H1 (cell line): ENCODE measurements around the gene BMF. TPM values are rescaled to one million over a fixed set of nuclear protein-coding genes. Genes with fewer than 3 reads are reported as not detected.

Source experiments
- CTCF ChIA-PET: fragments of 300-600 bp; sonication (Branson Sonifier 250); formaldehyde crosslinking; loops from one replicate; lab custom pipeline; 2021; ENCODE audit not compliant: partially characterized antibody; lab: Charles Lee
- POLR2A ChIA-PET: fragments of 300-600 bp; sonication (Branson Sonifier 250); formaldehyde crosslinking; loops from one replicate; lab custom pipeline; 2021; ENCODE audit warnings: inconsistent platforms; ENCODE audit not compliant: partially characterized antibody; lab: Charles Lee
- DNase-seq, 2 experiments: peaks; one replicate each; pipeline versions ENCODE4 v3.0.0 to v3.0.0-alpha.2; 2010 to 2022; ENCODE audit warnings: low spot score in 2 of 2, low read depth in 1 of 2, mixed read lengths in 1 of 2
- FAIRE-seq: peaks from 2 replicates; lab custom pipeline; 2011; peaks lifted over from hg19 to GRCh38; lab: Jason Lieb, UNC
- H2AFZ ChIP-seq: 2 replicates; pipeline ENCODE4 v1.8.1; 2012; ENCODE audit warnings: low read length, inconsistent platforms
- H2AK5ac ChIP-seq: 2 replicates; pipeline ENCODE4 v1.6.1; 2013; ENCODE audit warnings: low read depth, low read length
- H2BK120ac ChIP-seq: replicated peaks from 2 replicates; pipeline ENCODE3; 2013; ENCODE audit warnings: low read depth, low read length, inconsistent platforms
- H2BK12ac ChIP-seq: 2 replicates; pipeline ENCODE4 v1.6.1; 2013; ENCODE audit warnings: low read depth, low read length
- H2BK15ac ChIP-seq: 2 replicates; pipeline ENCODE4 v1.6.1; 2013; ENCODE audit warnings: low read length
- H2BK20ac ChIP-seq: 2 replicates; pipeline ENCODE4 v1.6.1; 2013; ENCODE audit warnings: low read length
- H2BK5ac ChIP-seq: 2 replicates; pipeline ENCODE4 v1.6.1; 2013; ENCODE audit warnings: low read depth, low read length
- H3K14ac ChIP-seq: 2 replicates; pipeline ENCODE4 v1.6.1; 2013; ENCODE audit warnings: inconsistent platforms; ENCODE audit not compliant: insufficient read length
- H3K18ac ChIP-seq: 2 replicates; pipeline ENCODE4 v1.6.1; 2013; ENCODE audit warnings: low read length; ENCODE audit errors: extremely low read depth
- H3K23ac ChIP-seq: 2 replicates; pipeline ENCODE4 v1.6.1; 2013; ENCODE audit warnings: inconsistent platforms; ENCODE audit not compliant: insufficient read length
- H3K23me2 ChIP-seq: 2 replicates; pipeline ENCODE4 v1.6.1; 2013; ENCODE audit warnings: low read depth, low read length
- H3K27ac ChIP-seq: 2 replicates; pipeline ENCODE4 v1.6.1; 2011; ENCODE audit warnings: low read depth, low read length, inconsistent platforms
- H3K27me3 ChIP-seq, 4 experiments: replicated peaks in 1 of 4; 1 replicate in 1 of 4; 2 replicates in 3 of 4; pipeline versions ENCODE4 v1.6.1 to v1.8.1; 2011 to 2013; ENCODE audit warnings: low read length in 3 of 4, mild to moderate bottlenecking in 3 of 4, inconsistent platforms in 2 of 4, mixed read lengths in 2 of 4, moderate library complexity in 1 of 4; ENCODE audit not compliant: control insufficient read depth in 3 of 4, insufficient read depth in 3 of 4; ENCODE audit errors: extremely low read depth in 1 of 4
- H3K36me3 ChIP-seq, 4 experiments: 2 replicates each; pipeline versions ENCODE4 v1.6.1 to v1.8.1; 2011 to 2013; ENCODE audit warnings: mild to moderate bottlenecking in 4 of 4, low read length in 3 of 4, moderate library complexity in 2 of 4, control low read depth in 1 of 4, inconsistent platforms in 1 of 4; ENCODE audit not compliant: insufficient read depth in 4 of 4, control insufficient read depth in 2 of 4
- H3K4ac ChIP-seq: replicated peaks from 2 replicates; pipeline ENCODE3; 2013; ENCODE audit warnings: low read length, low read depth, mixed read lengths, inconsistent platforms; ENCODE audit not compliant: insufficient read length
- H3K4me1 ChIP-seq, 4 experiments: replicated peaks in 1 of 4; 1 replicate in 1 of 4; 2 replicates in 3 of 4; pipeline versions ENCODE4 v1.6.1 to v1.8.1; 2011 to 2013; ENCODE audit warnings: low read length in 3 of 4, inconsistent platforms in 2 of 4, mixed read lengths in 1 of 4; ENCODE audit not compliant: insufficient read depth in 4 of 4, control insufficient read depth in 3 of 4
- H3K4me2 ChIP-seq, 2 experiments: 2 replicates each; pipeline versions ENCODE4 v1.6.1 to v1.8.1; 2011 to 2013; ENCODE audit warnings: low read depth in 2 of 2, low read length in 2 of 2, control low read depth in 1 of 2, inconsistent platforms in 1 of 2, mild to moderate bottlenecking in 1 of 2; ENCODE audit not compliant: insufficient read depth in 1 of 2
- H3K4me3 ChIP-seq, 4 experiments: fragments of 200-600, 300-600 bp in 1 of 4; sonication (generic), shearing (Covaris generic), sonication (Bioruptor Twin) in 1 of 4; 2 replicates each; pipeline versions ENCODE4 v1.5.1 to v1.8.1; 2011 to 2016; ENCODE audit warnings: low read length in 4 of 4, low read depth in 3 of 4, control low read depth in 2 of 4, inconsistent platforms in 2 of 4, mild to moderate bottlenecking in 2 of 4, mixed read lengths in 1 of 4, moderate library complexity in 1 of 4; ENCODE audit not compliant: insufficient read depth in 2 of 4; ENCODE audit errors: extremely low read depth in 1 of 4
- H3K56ac ChIP-seq: replicated peaks from 2 replicates; pipeline ENCODE3; 2013; ENCODE audit warnings: low read depth, mild to moderate bottlenecking, mixed read lengths, low read length, inconsistent platforms; ENCODE audit not compliant: insufficient read length
- H3K79me1 ChIP-seq: 2 replicates; pipeline ENCODE4 v1.6.1; 2013; ENCODE audit warnings: low read depth, low read length, control low read depth
- H3K79me2 ChIP-seq, 2 experiments: 2 replicates each; pipeline versions ENCODE4 v1.6.1 to v1.8.1; 2012 to 2013; ENCODE audit warnings: low read length in 2 of 2, mild to moderate bottlenecking in 2 of 2, inconsistent platforms in 1 of 2; ENCODE audit not compliant: insufficient read depth in 2 of 2, control insufficient read depth in 1 of 2
- H3K9ac ChIP-seq, 4 experiments: replicated peaks in 1 of 4; 1 replicate in 1 of 4; 2 replicates in 3 of 4; pipeline versions ENCODE4 v1.6.1 to v1.8.1; 2011 to 2013; ENCODE audit warnings: low read depth in 3 of 4, low read length in 3 of 4, control low read depth in 2 of 4, mild to moderate bottlenecking in 2 of 4, moderate library complexity in 2 of 4, inconsistent platforms in 1 of 4; ENCODE audit errors: extremely low read depth in 1 of 4
- H3K9me3 ChIP-seq, 2 experiments: 2 replicates each; pipeline versions ENCODE4 v1.6.1 to v1.8.1; 2012 to 2013; ENCODE audit warnings: mild to moderate bottlenecking in 2 of 2, moderate library complexity in 2 of 2, control low read depth in 1 of 2, inconsistent platforms in 1 of 2, low read depth in 1 of 2, low read length in 1 of 2, mixed read lengths in 1 of 2; ENCODE audit not compliant: insufficient read depth in 2 of 2
- H4K20me1 ChIP-seq, 2 experiments: replicated peaks in 1 of 2; 2 replicates each; pipeline versions ENCODE3 to v1.8.1; 2011 to 2013; ENCODE audit warnings: inconsistent platforms in 2 of 2, low read length in 2 of 2, mild to moderate bottlenecking in 1 of 2; ENCODE audit not compliant: insufficient read depth in 2 of 2, control insufficient read depth in 1 of 2
- H4K5ac ChIP-seq: 2 replicates; pipeline ENCODE4 v1.6.1; 2013; ENCODE audit warnings: low read length, low read depth, mixed read lengths, inconsistent platforms; ENCODE audit not compliant: insufficient read length
- H4K8ac ChIP-seq: 2 replicates; pipeline ENCODE4 v1.8.0; 2013; ENCODE audit warnings: mild to moderate bottlenecking, moderate library complexity, low read length, inconsistent platforms; ENCODE audit not compliant: insufficient read depth; ENCODE audit errors: extremely low read depth
- H4K91ac ChIP-seq: replicated peaks from 2 replicates; pipeline ENCODE3; 2013; ENCODE audit warnings: low read length, mixed read lengths, inconsistent platforms; ENCODE audit not compliant: insufficient read length
- BCL11A ChIP-seq, 2 experiments: IDR thresholded peaks; one replicate each; pipeline ENCODE4 v1.6.1; 2011; ENCODE audit warnings: low read depth in 2 of 2, low read length in 2 of 2, mild to moderate bottlenecking in 2 of 2
- CTBP2 ChIP-seq: IDR thresholded peaks from 2 replicates; pipeline ENCODE4 v1.7.0; 2011; ENCODE audit warnings: borderline replicate concordance, mild to moderate bottlenecking, moderate library complexity, mixed read lengths, low read length; ENCODE audit not compliant: insufficient read depth, insufficient read length
- EP300 ChIP-seq, 2 experiments: IDR thresholded peaks; 1 replicate in 1 of 2; 2 replicates in 1 of 2; pipeline ENCODE4 v1.6.1; 2011 to 2012; ENCODE audit warnings: low read depth in 2 of 2, low read length in 2 of 2, mild to moderate bottlenecking in 2 of 2, borderline replicate concordance in 1 of 2, inconsistent platforms in 1 of 2, moderate library complexity in 1 of 2
- POU5F1 ChIP-seq: IDR thresholded peaks from 2 replicates; pipeline ENCODE4 v1.6.1; 2011; ENCODE audit warnings: low read depth, mild to moderate bottlenecking, low read length, moderate library complexity
- RAD21 ChIP-seq, 2 experiments: IDR thresholded peaks in 1 of 2; conservative IDR thresholded peaks in 1 of 2; 2 replicates each; pipeline ENCODE4 v1.6.1; 2011; ENCODE audit warnings: low read depth in 2 of 2, low read length in 2 of 2, improper control_type of control experiment in 1 of 2, inconsistent platforms in 1 of 2, mild to moderate bottlenecking in 1 of 2, moderate library complexity in 1 of 2
- SP4 ChIP-seq: IDR thresholded peaks from 2 replicates; pipeline ENCODE4 v1.6.1; 2012; ENCODE audit warnings: low read length, inconsistent platforms
- SRF ChIP-seq: IDR thresholded peaks from 2 replicates; pipeline ENCODE4 v1.6.1; 2011; ENCODE audit warnings: mild to moderate bottlenecking, low read depth, low read length, moderate library complexity
- SUZ12 ChIP-seq: fragments of 200-600 bp; sonication (generic); IDR thresholded peaks from 2 replicates; pipeline ENCODE4 v1.6.1; 2012; ENCODE audit warnings: mild to moderate bottlenecking, inconsistent platforms, low read length, moderate library complexity, mixed read lengths
- TAF1 ChIP-seq: IDR thresholded peaks from 2 replicates; pipeline ENCODE4 v1.6.1; 2011; ENCODE audit warnings: mild to moderate bottlenecking, low read depth, low read length
- ZNF274 ChIP-seq: IDR thresholded peaks from 2 replicates; pipeline ENCODE4 v1.7.0; 2012; ENCODE audit warnings: low read length, borderline replicate concordance; ENCODE audit errors: extremely low read depth
- WGBS, 2 experiments: shearing (Covaris generic) in 1 of 2; methylation state at CpG; one replicate each; pipeline versions ENCODE4 v1.1.6 to v1.1.7; 2013 to 2015; ENCODE audit warnings: low lambda C conversion rate in 2 of 2, mixed read lengths in 2 of 2, inconsistent platforms in 1 of 2, low coverage in 1 of 2, missing lambda C conversion rate in 1 of 2; ENCODE audit not compliant: insufficient replicate concordance in 2 of 2, insufficient coverage in 1 of 2, insufficient read length in 1 of 2; ENCODE audit errors: extremely low coverage in 1 of 2, missing lambda C conversion rate in 1 of 2; 5-methylcytosine and 5-hydroxymethylcytosine counted together
- polyA plus RNA-seq, 7 experiments: library from polyadenylated mRNA; depleted of rRNA in 3 of 7; stranded (reverse) in 5 of 7; unstranded in 2 of 7; fragments of >200 nt in 5 of 7; fragments of 200-250 nt in 2 of 7; gene quantifications; 1 replicate in 5 of 7; 2 replicates in 1 of 7; 4 replicates in 1 of 7; pipeline versions ENCODE4 v1.2.1 to v1.2.3, GENCODE V29; 2011 to 2013; ENCODE audit warnings: missing spikeins in 2 of 7, mixed read lengths in 2 of 7
- total RNA-seq: library from RNA; stranded (reverse); fragmentation: NEBNext Ultra II Directional; extraction: Animal tissue kit (Norgen Biotek cat#: 25700); gene quantifications from 2 replicates; pipeline ENCODE4 v1.2.1, GENCODE V29; 2021
- TF ChIP-seq, protein P1 (sequence below): IDR thresholded peaks from 2 replicates; pipeline ENCODE4 v1.6.1; 2012; ENCODE audit warnings: inconsistent platforms

The BMF gene
- total and polyA plus RNA-seq, 2 of the 8 experiments (the other 6 are each of a cell fraction or from before 2014, with no cell fraction given): 21.2 to 24.2 TPM

DNA sequence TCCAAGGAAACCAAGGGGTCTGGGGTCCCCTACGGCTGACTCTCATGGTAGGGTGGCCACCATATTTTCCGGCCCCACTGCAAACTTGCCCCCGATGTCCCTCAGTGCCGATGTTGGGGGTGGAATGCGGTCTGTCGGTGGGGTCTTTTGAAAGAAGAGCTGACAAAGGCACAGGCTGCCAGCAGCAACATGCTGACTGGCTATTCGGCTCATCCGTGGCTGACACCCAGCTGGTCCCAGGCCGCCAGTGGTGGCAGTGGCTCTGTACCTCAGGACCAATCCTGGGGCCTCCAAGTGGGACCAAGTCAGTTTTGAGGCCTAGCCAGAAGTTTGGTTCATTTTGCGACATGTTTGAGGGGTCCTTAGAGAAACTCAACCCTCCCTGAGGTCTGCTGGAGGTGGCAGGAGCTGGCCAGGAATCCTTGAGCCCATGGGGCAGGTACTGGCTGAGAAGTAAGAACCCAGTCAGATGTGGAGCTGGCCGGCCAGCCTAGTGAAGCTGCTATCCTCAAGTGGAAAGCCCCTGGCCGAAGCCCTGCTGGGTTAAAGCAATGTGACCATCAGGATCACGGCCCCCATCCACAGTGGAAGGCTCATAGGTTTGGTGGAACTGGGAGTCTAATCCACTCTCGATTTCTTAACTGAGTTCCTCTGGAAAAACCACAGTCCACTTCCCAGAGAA lies 17.8 kb downstream of the BMF start:
- Histone ChIP-seq H3K27ac (no peak overlapping the region), H3K79me2 (no peaks in the 10 kb centered on the region), H3K27me3 (no peaks in the 10 kb centered on the region), H3K4me3 (no peak overlapping the region), H2BK12ac (peak overlapping the region; percentile 55; the same call in 1 of the 2 replicates), H3K4me2 (peak overlapping the region in 1 of 2 experiments; percentile 58; a peak in 1 of 4 replicates), H3K4ac (no peak overlapping the region), H2AK5ac (no peak overlapping the region), H2BK20ac (0 out of 2 replicates have a peak overlapping the region, but pooled peaks have one; percentile 13), H2BK15ac (no peak overlapping the region), H3K9me3 (no peaks in the 10 kb centered on the region), H3K9ac (no peak overlapping the region), H3K79me1 (no peaks in the 10 kb centered on the region), H3K4me1 (peaks cover 18 to 62% (median 47%) of the 10 kb centered on the region in 4 experiments), H2BK5ac (no peak overlapping the region; the same call in 1 of the 2 replicates), H3K14ac (no peak overlapping the region), H4K20me1 (peaks cover 0 to 2% of the 10 kb centered on the region in 2 experiments), H3K23ac (no peak overlapping the region), H3K36me3 (peaks cover 0 to 13% (median 0%) of the 10 kb centered on the region in 4 experiments; a peak in 2 of 8 replicates), H2AFZ (no peak overlapping the region), H4K5ac (no peak overlapping the region), H2BK120ac (no peak overlapping the region), H3K56ac (no peak overlapping the region), H4K8ac (no peak overlapping the region), H4K91ac (peak overlapping the region; percentile 20), H3K18ac (peak overlapping the region; percentile 9; the same call in 1 of the 2 replicates), H3K23me2 (no peaks in the 10 kb centered on the region; the same call in 1 of the 2 replicates)
- DNase-seq (no peak), FAIRE-seq (no peak)
- CTCF ChIA-PET: interaction anchor here (1.0 to 21.4 kb wide), 9 partner anchors 10 to 68 kb away, joined by 3 to 312 read pairs (median 4); partner anchors contain the start of gene BMF
- POLR2A ChIA-PET: interaction anchor here (0.9 to 5.2 kb wide), 5 partner anchors 8 to 51 kb away, joined by 3 to 28 read pairs (median 4); partner anchors contain the start of genes BMF and SRP14
- 92% methylated on average over 14 of the region's 14 CpGs; no CpG with 5 or more reads in 1 of the 2 experiments for WGBS, 2 experiments
- TF ChIP-seq POU5F1: no peak
- TF ChIP-seq SUZ12: no peak
- TF ChIP-seq SRF: no peak
- TF ChIP-seq BCL11A (IDR thresholded peaks at IDR 0.05; ENCODE audit: low read depth in 2 of 2, low read length in 2 of 2): no peak
- no peak for TF ChIP-seq RAD21 (IDR thresholded peaks at IDR 0.05 in 1 of 2, conservative IDR thresholded peaks at IDR 0.05 in 1 of 2; ENCODE audit: low read depth in 2 of 2, low read length in 2 of 2)
- no peak for TF ChIP-seq EP300 (IDR thresholded peaks at IDR 0.05; ENCODE audit: borderline replicate concordance in 1 of 2, low read depth in 2 of 2, low read length in 2 of 2)
- TF ChIP-seq TAF1: no peak
- TF ChIP-seq ZNF274: no peak
- no peak for TF ChIP-seq SP4
- no peak for TF ChIP-seq CTBP2
- TF ChIP-seq, protein P1, sequence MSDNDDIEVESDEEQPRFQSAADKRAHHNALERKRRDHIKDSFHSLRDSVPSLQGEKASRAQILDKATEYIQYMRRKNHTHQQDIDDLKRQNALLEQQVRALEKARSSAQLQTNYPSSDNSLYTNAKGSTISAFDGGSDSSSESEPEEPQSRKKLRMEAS: no peak
